GM08714 (cell line): ENCODE measurements around the gene BBX.

Source experiments
- H3K4me3 ChIP-seq: fragments of 200-500 bp; sonication (Bioruptor generic); 2 replicates; pipeline ENCODE4 v1.5.1; 2014; ENCODE audit warnings: mild to moderate bottlenecking, low read length, inconsistent platforms
- ZNF274 ChIP-seq: IDR thresholded peaks from 2 replicates; pipeline ENCODE4 v1.6.1; 2012; ENCODE audit warnings: mild to moderate bottlenecking, low read depth, low read length

The BBX gene

GRCh38 chr3:107611775-107612469 lies 89.2 kb downstream of the BBX start:
- TF ChIP-seq ZNF274 = no peak
- no peak overlapping the region for H3K4me3 ChIP-seq

- H3K4me3 ChIP-seq = no peak overlapping the region
- TF ChIP-seq ZNF274 = no peak
Measured at GRCh38 chr3:107612664-107613084, 89.9 kb downstream of the BBX start.

DNA sequence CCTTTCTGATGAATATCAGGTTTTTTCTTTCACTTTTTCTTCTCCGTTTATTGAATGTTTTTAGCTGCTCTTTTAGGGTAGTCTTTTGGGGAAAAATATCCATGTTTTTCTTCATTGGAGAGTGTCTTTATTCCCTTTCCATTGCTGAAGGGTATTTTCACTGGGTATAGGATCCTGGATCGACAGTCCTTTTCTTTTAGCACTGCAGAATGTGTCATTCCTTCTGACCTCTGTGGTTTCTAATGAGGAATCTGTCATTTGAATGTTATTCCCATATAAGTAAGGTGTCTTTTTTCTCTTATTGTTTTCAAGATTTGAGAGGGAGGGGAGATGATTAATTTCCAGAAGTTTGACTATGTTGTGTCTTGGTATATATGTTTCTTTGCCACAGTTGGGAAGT lies 96.8 kb downstream of the BBX start:
- peak overlapping the region; percentile 39; the same call in 1 of the 2 replicates for H3K4me3 ChIP-seq
- no peak for TF ChIP-seq ZNF274

- no peak for TF ChIP-seq ZNF274
- H3K4me3 ChIP-seq = no peak overlapping the region; the same call in 1 of the 2 replicates
Measured at GRCh38 chr3:107620534-107620933, 97.8 kb downstream of the BBX start.

- TF ChIP-seq ZNF274 = no peak
- H3K4me3 ChIP-seq = no peak overlapping the region
Measured at GRCh38 chr3:107621465-107621864, 98.7 kb downstream of the BBX start.

DNA sequence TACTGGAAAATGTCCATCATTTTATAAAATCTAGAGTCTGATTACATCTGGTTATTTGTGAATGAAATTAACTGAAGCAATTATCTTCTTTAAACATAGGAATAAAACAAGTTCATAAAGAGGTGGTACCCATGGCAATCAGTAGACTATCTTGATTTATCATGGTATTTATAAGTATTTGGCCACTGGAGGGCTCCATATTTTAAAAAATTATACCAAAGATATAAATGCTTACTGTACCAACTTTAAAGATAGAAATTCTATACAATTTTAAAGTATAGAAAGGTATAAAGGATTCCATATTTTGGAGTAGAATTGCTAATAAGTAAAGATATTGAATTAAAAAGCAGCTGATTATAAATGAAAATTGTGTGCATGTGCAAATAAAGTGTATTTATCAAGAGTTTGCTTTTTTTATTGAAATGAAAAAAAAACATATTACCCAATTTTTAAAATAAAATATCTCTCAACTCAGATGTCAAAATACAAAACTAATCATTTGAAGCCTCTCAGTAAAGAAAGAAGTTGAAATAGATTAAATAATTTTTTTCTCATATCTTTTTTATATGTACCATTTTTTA lies 105.3 kb downstream of the BBX start:
- no peak for TF ChIP-seq ZNF274
- no peak overlapping the region for H3K4me3 ChIP-seq

- no peak overlapping the region for H3K4me3 ChIP-seq
- no peak for TF ChIP-seq ZNF274
Measured at GRCh38 chr3:107629566-107629965, 106.8 kb downstream of the BBX start.

- no peak overlapping the region for H3K4me3 ChIP-seq
- no peak for TF ChIP-seq ZNF274
Measured at GRCh38 chr3:107630779-107631178, 108.0 kb downstream of the BBX start.

DNA sequence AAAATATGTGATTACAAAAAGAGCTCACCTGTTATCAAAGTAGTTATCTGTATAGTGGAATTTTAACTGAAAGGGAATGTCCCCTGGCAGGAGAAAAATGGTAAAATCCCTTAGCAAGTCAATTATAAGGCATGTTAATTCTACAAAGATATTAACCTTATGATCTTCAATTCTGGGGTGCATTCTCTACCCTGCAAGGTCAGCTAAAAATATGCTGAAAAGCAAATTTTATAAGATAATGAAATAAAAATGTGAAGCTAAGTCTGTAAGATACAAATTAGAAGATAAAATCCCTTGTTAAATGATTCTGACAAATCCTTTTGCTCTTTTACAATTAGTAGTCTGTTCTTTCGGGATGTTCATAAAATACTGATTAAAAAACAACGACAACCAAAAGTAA lies 109.8 kb downstream of the BBX start:
- no peak overlapping the region for H3K4me3 ChIP-seq
- no peak for TF ChIP-seq ZNF274

DNA sequence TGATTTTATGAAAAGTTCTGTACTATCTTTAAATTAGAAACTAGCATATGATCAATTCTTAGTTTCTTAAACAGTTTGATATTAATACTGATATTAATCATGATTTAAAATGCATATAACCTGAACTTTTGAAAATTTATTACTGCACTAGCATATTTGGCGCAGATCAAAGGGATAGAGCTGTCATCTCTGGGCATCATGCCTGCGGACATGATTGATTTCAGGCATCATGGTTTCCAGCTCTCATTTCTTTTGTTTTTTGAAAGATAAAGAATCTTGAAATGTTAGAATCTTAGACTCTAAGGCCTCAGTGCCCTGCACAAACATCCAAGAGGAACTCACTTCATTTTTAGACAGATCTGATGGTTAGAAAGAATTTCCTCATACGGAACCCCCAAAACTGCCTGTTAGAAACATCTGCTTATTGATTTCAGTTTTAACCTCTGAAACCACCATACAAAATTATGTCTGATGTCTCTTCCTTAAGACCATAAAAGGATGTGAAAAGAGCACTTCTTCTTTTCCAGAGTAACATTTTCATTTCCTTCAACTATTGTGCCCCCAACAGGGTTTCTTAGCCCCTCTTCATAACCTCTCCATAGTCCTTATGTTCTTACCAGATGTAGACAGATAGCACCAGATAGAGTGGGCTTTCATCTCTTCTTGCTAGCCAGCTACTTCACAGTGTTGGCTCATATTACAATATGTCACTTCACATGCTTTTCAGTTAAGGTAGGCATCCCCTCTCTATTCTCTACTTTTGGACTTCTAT lies 110.8 kb downstream of the BBX start:
- peak overlapping the region; percentile 50; the same call in 1 of the 2 replicates for H3K4me3 ChIP-seq
- TF ChIP-seq ZNF274 = no peak

- H3K4me3 ChIP-seq = no peak overlapping the region
- TF ChIP-seq ZNF274 = no peak
Measured at GRCh38 chr3:107634099-107634489, 111.3 kb downstream of the BBX start.

DNA sequence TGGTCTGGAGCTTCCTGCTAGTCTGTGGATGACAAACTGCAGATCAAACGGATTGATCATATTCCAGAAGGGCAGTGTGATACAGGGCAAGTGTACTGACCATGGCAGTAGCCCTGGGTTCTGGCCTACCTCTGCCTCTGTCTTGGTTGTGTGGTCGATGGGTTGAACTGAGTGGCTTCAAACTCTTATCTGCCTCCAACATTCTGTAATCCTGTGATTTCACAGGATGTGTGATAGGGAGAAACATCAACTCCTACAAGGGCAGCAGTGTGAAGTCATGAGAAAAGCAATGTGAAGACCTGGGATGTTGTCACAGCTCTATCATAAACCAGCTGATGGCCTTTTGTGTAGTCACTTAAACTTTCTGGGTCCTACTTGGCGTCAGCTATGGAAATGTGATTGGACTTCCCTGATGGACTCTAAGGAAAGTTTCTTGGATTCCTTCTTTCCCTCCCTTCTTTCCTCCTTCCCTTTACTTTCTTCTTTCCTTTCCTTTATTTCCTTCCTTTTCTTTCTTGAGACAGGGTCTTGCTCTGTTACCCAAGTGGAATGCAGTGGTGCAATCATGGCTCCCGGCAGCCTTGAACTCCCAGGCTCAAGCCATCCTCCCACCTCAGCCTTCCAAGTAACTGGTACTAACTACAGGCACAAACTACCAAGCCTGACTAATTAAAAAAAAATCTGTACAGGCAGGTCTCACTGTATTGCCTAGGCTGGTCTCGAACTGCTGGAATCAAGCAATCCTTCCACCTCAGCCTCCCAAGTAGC lies 114.8 kb downstream of the BBX start:
- TF ChIP-seq ZNF274 = no peak
- H3K4me3 ChIP-seq = no peak overlapping the region

- TF ChIP-seq ZNF274 = no peak
- no peak overlapping the region for H3K4me3 ChIP-seq
Measured at GRCh38 chr3:107641572-107642307, 119.0 kb downstream of the BBX start.
